ENCODE measurements around the gene RHOBTB3.

DNA sequence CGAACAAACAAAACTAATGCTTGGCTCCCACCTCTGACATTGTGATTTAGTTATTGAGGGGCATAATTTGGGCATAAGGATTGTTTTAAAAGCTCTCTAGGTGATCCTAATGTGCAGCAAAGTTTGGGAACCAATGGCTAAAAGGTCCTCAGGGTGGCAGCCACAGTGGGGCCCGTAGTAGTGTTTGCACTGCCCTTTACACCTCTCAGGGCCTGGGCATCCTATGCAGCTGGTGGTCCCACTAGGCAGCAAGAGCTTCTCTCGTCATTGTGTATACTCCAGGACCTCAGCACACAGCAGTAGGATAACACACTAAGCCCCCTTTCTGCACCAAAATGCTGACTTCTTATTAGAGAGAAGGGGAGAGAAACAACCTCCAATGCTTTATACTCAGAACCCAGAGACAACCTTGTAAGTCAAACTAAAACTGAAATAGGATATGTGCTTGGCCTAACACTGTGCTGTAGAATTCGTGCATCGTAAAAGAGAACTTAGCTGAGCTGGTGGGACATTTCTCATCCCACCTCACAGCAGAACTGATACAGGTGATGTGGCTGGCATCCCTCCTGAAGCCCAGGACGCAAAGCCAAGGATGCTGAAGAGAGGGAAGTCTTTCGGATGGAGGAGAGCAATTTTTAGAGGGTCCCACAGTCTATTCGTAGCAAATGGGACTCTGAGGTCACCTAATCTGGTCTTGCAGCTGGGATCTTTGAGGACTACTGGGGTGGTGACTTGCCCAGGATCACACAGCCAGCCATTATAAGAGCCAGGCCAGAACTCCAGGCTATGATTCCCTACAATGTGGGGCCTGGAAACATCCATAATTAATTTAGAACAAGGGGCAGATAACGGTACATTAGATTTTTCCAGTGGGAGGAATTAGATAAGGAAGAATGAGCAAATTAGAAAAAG lies 90.2 kb downstream of the RHOBTB3 start:
- TF ChIP-seq POLR2A (IDR thresholded peaks at IDR 0.05): no peak
- TF ChIP-seq, protein P1, sequence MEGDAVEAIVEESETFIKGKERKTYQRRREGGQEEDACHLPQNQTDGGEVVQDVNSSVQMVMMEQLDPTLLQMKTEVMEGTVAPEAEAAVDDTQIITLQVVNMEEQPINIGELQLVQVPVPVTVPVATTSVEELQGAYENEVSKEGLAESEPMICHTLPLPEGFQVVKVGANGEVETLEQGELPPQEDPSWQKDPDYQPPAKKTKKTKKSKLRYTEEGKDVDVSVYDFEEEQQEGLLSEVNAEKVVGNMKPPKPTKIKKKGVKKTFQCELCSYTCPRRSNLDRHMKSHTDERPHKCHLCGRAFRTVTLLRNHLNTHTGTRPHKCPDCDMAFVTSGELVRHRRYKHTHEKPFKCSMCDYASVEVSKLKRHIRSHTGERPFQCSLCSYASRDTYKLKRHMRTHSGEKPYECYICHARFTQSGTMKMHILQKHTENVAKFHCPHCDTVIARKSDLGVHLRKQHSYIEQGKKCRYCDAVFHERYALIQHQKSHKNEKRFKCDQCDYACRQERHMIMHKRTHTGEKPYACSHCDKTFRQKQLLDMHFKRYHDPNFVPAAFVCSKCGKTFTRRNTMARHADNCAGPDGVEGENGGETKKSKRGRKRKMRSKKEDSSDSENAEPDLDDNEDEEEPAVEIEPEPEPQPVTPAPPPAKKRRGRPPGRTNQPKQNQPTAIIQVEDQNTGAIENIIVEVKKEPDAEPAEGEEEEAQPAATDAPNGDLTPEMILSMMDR (IDR thresholded peaks at IDR 0.05): no peak

Data from uterus (tissue), 2 donors.